Limb (tissue), 2 donors: Measurements from ENCODE around the gene CD300LG.

Source experiments
- DNase-seq, 2 donors: peaks; one replicate each; pipeline ENCODE4 v3.0.0-alpha.2; 2016; ENCODE audit errors: extremely low spot score in 2 of 2

CD300LG gene

DNA sequence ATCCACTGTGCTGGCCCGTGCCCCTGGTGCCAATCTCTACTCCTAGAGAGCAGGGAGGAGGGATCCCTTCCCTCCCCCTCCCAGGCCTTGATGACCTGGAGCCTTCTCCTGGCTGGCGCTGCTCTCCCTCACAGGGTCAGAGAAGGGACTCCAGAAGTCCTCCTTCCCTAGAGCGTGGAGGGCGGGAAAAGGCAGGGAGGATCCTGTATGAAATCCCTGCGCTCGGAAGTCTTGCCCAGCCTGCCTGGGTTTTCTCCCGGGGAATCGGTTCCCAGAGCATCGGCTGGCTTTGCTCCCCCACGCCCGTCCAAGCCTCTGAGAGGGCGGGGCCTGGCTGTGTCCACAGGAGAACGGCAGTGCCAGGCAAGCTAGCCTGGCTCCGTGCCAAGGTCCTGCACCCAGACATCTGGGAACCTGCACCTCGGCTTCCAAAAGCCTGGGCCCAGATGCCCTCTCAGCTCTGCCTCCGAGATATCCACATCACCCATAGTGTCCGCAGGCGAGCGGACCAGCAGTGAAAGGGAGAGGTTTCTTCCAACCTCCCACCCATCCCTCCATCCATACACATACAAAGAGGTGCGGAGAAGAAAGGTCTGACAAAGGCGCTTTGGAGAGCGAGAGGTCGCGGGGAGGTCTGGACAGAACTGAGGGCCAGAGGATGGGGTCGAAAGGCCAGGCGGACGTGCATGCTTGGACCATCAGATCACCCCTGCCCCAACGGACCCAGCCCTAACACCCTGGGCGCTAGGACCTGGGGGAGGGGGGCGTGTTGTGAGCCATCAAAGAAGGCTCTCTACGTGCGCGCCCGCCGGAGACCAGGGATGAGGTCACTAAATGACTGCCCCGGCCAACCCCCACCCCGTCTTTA is 59.2 kb downstream of the CD300LG start:
- DNase-seq = peak; percentile 63 to 89

DNA sequence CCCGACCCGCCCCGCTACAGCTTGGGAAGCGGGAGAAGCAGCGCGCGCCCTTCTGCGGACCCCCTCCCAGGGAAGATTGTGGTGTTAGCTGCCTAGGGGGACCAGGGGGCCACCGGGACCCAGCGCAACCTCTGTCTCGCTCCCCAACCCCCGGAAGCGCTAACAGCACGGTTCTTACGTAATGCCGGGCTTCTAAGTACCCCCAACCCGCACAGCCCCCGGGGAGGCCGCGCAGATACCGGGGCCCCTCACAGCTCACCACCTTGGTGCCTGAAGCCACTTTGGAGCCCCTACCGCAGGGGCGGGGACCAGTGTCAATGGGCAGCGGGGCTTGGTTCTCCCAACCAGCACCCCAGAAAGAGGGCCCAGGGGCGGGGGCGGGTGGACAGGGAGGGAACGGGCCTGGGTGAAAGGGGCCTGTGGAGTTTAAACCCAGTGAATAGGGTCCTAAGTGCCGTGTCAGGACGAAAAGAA is 60.0 kb downstream of the CD300LG start:
- no peak for DNase-seq

DNA sequence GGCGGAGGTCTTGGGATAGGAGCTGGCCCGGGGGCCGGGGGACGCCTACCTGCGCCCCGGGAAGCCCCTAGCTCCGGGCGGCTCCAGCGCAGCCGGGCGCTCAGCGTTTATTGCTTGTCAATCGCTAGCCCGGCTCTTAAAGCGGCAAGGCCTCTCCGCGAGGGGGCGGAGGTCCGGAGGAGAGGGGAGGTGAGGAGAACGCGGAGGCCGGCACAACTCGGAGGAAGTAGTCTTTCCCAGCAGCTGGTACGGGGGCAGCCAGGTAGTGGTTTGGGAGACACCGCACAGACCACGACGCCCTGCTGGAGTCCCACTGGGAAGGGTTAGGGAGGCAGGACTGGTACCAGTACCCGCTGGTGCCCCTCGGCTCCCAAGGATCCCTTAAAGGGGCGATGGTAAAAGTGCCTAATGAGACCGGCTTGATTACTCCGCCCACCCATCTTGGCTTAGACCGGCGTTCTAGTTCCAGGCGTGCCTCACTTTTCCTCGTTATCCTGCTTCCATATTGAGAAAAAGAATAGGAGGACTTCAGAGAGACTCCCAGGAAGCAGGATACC is 60.5 kb downstream of the CD300LG start, which contains the start of gene MPP2:
TSS of gene MPP2 (minus strand) at position 112 of the 557 bp plus-strand sequence. CDS start 3,076 bp downstream, outside the sequence.
- peak; percentile 85 to 91 for DNase-seq

DNA sequence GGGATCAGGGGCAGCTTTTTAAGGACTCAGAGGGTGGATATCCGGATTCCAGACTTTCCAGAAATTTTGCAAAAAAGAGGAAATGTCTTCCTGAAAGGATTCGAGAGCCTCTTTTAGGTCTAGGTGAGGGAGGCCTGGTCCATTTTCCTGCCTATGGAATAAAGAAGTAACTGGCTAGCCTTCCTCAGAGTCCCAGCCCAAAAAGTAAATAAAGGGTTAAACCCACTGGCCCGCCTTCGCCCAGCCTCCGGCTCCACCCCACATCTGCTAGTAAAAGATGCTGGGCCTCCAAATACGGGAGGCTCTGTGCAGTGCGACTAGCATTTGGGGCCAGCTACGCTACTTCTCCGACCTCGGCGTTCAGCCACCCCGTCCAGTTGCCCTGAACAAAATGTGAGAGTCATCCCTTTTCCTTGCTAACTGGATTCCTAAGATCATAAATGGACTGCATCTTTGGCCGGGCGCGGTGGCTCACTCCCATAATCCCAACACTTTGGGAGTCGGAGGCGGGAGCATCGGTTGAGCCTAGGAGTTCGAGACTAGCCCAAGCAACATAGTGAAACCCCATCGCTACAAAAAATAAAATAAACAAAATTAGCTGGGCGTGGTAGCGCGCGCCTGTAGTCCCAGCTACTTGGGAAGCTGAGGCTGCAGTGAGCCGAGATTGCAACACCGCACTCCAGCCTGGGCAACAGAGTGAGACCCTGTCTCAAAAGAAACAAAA is 61.2 kb downstream of the CD300LG start:
- peak; percentile 82 to 83 for DNase-seq

DNA sequence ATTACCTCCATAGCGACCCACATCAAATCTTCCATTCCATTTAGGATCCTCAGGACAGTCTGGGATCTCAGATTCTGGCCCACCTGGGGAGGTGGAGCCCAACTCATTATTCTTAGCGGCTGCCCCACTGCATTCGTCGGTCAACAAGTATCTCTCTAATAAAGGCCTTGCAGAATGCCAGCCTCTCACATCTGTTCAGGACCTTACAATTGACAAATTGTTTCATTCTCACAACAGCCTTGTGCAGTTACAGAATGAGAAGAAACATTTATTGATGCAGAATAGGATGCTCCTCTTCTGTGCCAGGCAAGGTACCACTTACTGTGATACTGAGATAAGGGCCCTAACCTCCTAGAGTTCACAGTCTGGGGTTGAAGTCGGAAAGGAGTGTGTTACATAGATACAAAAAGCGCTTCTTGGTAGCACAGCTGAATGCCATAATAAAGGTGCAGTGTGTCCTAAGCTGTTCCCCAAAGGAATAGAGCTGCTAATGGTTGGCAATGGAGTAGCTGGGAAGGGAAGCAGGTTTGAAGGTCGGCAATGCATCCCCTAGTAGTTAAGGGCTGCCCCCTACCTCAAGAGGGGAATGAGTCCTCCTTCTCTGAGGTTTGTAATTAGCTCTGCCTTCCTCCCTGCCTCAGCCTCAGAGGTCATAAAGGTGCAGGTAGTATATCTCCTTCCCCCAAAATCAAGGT is 62.7 kb downstream of the CD300LG start:
- DNase-seq = no peak

DNA sequence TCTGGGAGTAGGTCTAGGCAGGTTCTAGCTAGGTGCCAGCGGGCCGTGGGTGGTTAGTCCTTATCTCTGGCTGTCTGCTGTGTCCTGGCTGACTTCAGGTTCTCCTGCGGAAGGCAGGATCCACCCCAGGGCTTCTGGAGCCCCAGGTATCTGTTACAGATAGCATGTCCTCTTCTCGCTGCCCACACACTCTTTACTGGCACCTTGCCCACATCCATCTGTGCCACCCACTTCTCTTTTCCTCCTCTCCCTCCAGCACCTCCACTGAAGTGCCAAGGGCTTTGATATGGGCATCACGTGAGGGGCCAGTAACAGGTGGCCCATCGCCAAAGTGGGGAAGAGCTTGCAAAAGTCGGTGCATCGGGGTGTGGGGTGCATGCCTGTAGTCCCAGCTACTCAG is 64.9 kb downstream of the CD300LG start:
- DNase-seq = no peak

DNA sequence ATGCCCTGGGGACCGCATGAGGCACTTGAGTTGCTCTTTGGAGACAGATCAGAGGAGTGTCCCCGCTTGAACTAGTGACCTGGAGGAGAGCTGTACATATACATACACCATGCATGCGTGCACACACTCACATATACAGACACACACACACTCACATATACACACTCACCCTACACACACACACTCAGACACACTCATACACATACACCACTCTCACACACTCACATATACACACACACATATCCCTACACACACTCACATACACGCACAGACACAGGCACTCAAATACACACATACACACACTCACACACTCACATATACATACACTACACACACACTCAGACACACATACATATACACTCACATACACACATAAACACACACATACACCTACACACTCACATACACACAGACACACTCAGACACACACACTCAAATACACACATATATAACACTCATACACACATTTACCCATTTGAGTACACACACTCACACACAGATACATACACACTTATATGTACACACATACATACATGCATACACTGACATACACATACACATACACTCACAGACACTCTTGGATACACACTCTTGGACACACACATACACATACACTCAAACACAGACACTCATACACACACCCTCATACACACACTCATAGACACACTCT is 65.8 kb downstream of the CD300LG start:
- DNase-seq = no peak
